HG02973 (cell line): ENCODE results near the gene FMO5.
"Not testable (repeated sequence)": the region's sequence is repeated elsewhere in the genome, so short reads cannot be mapped to it uniquely, and the experiment has no call there.

Experiments
- ATAC-seq: cut with Tn5 transposase; IDR thresholded peaks from one replicate; pipeline ENCODE4 v1.9.1; 2021; ENCODE audit warnings: moderate library complexity; ENCODE audit not compliant: unreplicated experiment

The FMO5 gene

GRCh38 chr1:147157116-147157515 lies 68.0 kb downstream of the FMO5 start:
- not testable (repeated sequence) for ATAC-seq

DNA sequence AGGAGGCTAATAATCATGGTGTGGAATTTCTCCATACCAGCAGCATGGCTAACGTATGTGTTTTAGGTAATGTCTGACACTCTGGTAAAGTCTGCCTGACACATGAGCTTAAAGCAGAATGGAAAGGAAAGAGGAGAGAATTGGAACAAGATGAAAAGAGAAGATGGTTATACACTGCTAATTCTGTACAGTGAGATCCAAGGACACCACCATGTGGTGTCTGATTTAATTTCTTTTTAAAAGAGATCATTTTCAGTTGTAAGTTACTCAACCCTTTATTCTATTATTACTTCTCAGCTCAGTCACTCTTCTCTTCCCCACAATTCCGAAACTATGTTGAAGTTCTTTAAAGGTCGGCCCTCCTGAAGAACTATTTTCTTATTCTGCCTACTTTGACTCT lies 68.5 kb downstream of the FMO5 start:
- no peak for ATAC-seq

- no peak for ATAC-seq
Measured at GRCh38 chr1:147152772-147153171, 72.4 kb downstream of the FMO5 start.

- ATAC-seq = no peak
Measured at GRCh38 chr1:147151244-147151643, 73.9 kb downstream of the FMO5 start.

DNA sequence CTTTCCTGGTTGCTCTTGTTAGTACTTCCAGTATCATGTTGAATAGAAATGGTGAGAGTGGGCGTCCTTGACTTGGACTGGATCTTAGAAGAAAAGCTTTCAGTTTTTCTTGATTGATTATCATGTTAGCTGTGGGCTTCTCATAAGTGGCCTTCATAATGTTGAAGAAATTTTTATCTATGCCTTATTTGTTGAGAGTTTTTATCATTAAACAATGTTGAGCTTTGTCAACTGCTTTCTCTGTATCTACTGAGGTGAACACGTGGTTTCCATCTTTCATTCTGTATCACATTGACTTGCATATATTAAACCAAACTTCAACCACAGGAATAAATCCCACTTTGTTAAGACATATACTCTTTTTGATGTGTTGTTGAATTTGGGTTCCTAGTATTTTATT lies 82.3 kb downstream of the FMO5 start:
- no peak for ATAC-seq
